OCI-LY3 (cell line): Measurements from ENCODE around the gene MACC1.
"Not testable (repeated sequence)": the region's sequence is repeated elsewhere in the genome, so short reads cannot be mapped to it uniquely, and the experiment has no call there.

ENCODE experiments used
- H2AFZ ChIP-seq: fragments of 200-600, 300-600 bp; shearing (Covaris generic); 2 replicates; pipeline ENCODE4 v1.6.0; 2014; ENCODE audit warnings: antibody characterized with exemption, low read depth, low read length
- H3K27ac ChIP-seq: fragments of 200-600, 300-600 bp; sonication (generic); 2 replicates; pipeline ENCODE4 v1.5.1; 2014; ENCODE audit warnings: mild to moderate bottlenecking, low read length, moderate library complexity, mixed read lengths
- H3K27me3 ChIP-seq: fragments of 200-600, 300-600 bp; sonication (generic); 2 replicates; pipeline ENCODE4 v1.6.1; 2014; ENCODE audit warnings: low read depth, low read length, mixed read lengths
- H3K36me3 ChIP-seq: fragments of 200-600, 300-600 bp; sonication (generic); replicated peaks from 2 replicates; pipeline ENCODE3; 2014; ENCODE audit warnings: low read depth, low read length, mixed read lengths
- H3K4me1 ChIP-seq: fragments of 300-600, 200-600 bp; sonication (generic); 2 replicates; pipeline ENCODE4 v1.6.1; 2014; ENCODE audit warnings: low read length, mixed read lengths
- H3K4me2 ChIP-seq: fragments of 200-600, 300-600 bp; sonication (generic); 2 replicates; pipeline ENCODE4 v1.6.1; 2014; ENCODE audit warnings: low read length, mixed read lengths
- H3K4me3 ChIP-seq: fragments of 300-600, 200-600 bp; sonication (generic); 2 replicates; pipeline ENCODE4 v1.5.1; 2014; ENCODE audit warnings: antibody characterized with exemption, mild to moderate bottlenecking, low read length, moderate library complexity
- H3K79me2 ChIP-seq: fragments of 300-600, 200-600 bp; shearing (Covaris generic); 2 replicates; pipeline ENCODE4 v1.6.1; 2014; ENCODE audit warnings: mild to moderate bottlenecking, low read length, mixed read lengths
- H3K9ac ChIP-seq: fragments of 300-600, 200-600 bp; shearing (Covaris generic); 2 replicates; pipeline ENCODE4 v1.6.0; 2014; ENCODE audit warnings: mild to moderate bottlenecking, low read length, moderate library complexity
- H3K9me3 ChIP-seq: fragments of 200-600, 300-600 bp; shearing (Covaris generic); 2 replicates; pipeline ENCODE4 v1.6.1; 2014; ENCODE audit warnings: low read length, mixed read lengths; ENCODE audit not compliant: insufficient read depth
- H4K20me1 ChIP-seq: fragments of 200-600, 300-600 bp; sonication (generic); 2 replicates; pipeline ENCODE4 v1.6.1; 2016; ENCODE audit warnings: low read length, mixed read lengths; ENCODE audit not compliant: insufficient read depth
- CTCF ChIP-seq: fragments of 200-600, 300-600 bp; sonication (generic); IDR thresholded peaks from 2 replicates; pipeline ENCODE4 v1.5.1; 2014; ENCODE audit warnings: antibody characterized with exemption, low read length, low read depth
- EZH2phosphoT487 ChIP-seq: fragments of 200-600 bp; shearing (Covaris generic); IDR thresholded peaks from 2 replicates; pipeline ENCODE4 v1.6.1; 2018; ENCODE audit warnings: antibody characterized with exemption, mixed run types, low read depth

Gene MACC1

DNA sequence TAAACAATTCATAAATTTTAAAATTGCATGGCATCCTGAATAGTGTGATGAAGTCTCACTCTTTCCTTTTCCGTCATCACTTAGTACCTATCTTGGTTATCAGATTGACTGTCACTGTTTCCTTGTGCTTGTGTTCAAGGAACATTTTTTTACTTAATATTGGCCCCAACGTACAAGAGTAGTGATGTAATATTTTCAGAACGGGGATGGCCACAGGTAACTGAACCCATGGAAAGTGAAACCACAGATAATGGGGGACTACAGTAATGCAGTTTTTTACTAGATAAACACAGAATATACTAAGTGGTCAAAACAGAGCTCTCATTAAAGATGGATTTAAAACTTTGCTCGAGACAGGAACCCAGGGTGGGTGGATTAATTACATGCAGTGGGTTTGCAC, 85.4 kb downstream of the MACC1 start:
- Histone ChIP-seq H3K9me3 (no peaks in the 10 kb centered on the region), H3K9ac (no peak overlapping the region), H2AFZ (no peak overlapping the region), H3K36me3 (no peaks in the 10 kb centered on the region), H3K27ac (no peak overlapping the region), H4K20me1 (no peaks in the 10 kb centered on the region), H3K4me2 (no peak overlapping the region), H3K4me1 (no peaks in the 10 kb centered on the region), H3K27me3 (no peaks in the 10 kb centered on the region), H3K79me2 (no peaks in the 10 kb centered on the region), H3K4me3 (no peak overlapping the region)
- TF ChIP-seq CTCF (no peak), EZH2phosphoT487 (no peak)

DNA sequence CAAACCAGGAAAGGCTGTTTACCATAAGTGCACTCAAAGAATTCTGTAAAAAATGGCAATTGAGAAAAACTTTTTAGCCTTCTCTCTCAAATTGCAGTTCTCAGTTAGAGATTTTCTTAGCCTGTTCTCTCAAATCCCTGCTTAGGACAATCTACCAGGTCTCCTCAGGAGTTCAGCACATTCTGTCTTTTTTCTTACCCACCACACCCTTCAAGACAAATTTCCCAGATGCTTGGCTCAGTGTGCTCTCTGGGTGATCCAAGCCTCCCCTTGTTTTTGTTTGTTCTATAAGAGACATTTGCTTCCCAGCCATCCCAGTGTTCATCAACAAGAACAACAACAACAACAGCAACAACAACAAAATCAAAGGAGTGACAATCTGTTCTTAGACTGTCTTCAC, 87.3 kb downstream of the MACC1 start:
- Histone ChIP-seq H3K4me2 (no peak overlapping the region), H2AFZ (no peak overlapping the region), H3K27me3 (no peaks in the 10 kb centered on the region), H4K20me1 (no peaks in the 10 kb centered on the region), H3K9ac (no peak overlapping the region), H3K79me2 (no peaks in the 10 kb centered on the region), H3K36me3 (no peaks in the 10 kb centered on the region), H3K4me3 (no peak overlapping the region), H3K4me1 (no peaks in the 10 kb centered on the region), H3K9me3 (no peaks in the 10 kb centered on the region), H3K27ac (no peak overlapping the region)
- TF ChIP-seq CTCF (no peak), EZH2phosphoT487 (no peak)

DNA sequence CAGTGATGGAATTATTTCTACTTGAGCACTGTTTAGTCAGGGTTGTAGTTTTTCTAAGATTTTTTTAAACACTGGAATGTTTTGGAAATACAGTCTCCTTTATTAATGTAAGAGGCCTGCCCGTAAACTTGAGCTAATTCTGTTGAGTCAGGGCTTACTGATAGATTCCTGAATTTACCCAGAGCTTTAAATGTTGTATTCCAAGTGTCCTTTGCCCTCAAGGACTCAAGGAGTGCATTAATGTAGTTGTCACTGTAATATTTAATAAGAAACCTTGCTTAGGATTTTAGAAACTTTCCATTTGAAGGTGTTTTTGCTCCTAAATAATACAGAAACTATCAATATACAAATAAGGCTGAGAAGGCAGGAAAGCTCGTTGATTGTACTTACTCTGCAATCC, 89.2 kb downstream of the MACC1 start:
- Histone ChIP-seq H2AFZ (no peak overlapping the region), H3K9me3 (no peaks in the 10 kb centered on the region), H3K79me2 (no peaks in the 10 kb centered on the region), H3K27ac (no peak overlapping the region), H3K4me1 (no peaks in the 10 kb centered on the region), H3K9ac (no peak overlapping the region), H3K36me3 (no peaks in the 10 kb centered on the region), H4K20me1 (no peaks in the 10 kb centered on the region), H3K4me3 (no peak overlapping the region), H3K27me3 (no peaks in the 10 kb centered on the region), H3K4me2 (no peak overlapping the region)
- no peak for TF ChIP-seq EZH2phosphoT487
- no peak for TF ChIP-seq CTCF

DNA sequence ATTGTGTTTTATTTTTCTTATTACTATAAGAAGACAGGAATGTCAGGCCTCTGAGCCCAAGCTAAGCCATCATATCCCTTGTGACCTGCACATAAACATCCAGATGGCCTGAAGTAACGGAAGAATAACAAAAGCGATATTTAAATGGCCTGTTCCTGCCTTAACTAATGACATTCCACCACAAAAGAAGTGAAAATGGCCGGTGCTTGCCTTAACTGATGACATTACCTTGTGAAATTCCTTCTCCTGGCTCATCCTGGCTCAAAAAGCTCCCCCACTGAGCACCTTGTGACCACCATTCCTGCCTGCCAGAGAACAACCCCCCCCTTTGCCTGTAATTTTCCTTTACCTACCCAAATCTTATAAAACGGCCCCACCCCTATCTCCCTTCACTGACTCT, 91.1 kb downstream of the MACC1 start:
- H3K9me3 ChIP-seq, H2AFZ ChIP-seq, H3K27me3 ChIP-seq, H3K27ac ChIP-seq, H3K36me3 ChIP-seq, H3K79me2 ChIP-seq, H3K4me1 ChIP-seq, H3K4me3 ChIP-seq, H4K20me1 ChIP-seq, H3K9ac ChIP-seq, H3K4me2 ChIP-seq: not testable (repeated sequence)

- H2AFZ ChIP-seq, H3K4me3 ChIP-seq, H3K4me1 ChIP-seq, H3K9ac ChIP-seq, H3K27ac ChIP-seq, H4K20me1 ChIP-seq, H3K36me3 ChIP-seq, H3K9me3 ChIP-seq, H3K27me3 ChIP-seq, H3K79me2 ChIP-seq, H3K4me2 ChIP-seq: not testable (repeated sequence)
Measured at GRCh38 chr7:20124087-20124486, 93.1 kb downstream of the MACC1 start.

DNA sequence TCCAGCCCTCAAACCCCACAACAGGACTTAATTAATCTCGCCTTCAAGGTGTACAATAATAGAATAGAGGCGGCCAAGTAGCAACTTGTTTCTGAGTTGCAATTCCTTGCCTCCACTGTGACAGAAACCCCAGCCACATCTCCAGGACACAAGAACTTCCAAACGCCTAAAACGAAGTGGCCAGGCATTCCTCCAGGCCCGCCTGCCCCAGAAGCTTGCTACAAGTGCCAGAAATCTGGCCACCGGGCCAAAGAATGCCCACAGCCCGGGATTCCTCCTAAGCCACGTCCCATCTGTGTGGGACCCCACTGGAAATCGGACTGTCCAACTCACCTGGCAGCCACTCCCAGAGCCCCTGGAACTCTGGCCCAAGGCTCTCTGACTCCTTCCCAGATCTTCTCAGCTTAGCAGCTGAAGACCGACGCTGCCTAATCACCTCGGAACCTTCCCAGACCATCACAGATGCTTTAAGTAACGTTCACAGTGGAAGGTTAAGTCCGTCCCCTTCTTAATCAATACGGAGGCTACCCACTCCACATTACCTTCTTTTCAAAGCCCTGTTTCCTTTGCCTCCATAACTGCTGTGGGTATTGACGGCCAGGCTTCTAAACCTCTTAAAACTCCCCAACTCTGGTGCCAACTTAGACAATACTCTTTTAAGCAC, 94.4 kb downstream of the MACC1 start:
- H2AFZ ChIP-seq, H3K9me3 ChIP-seq, H3K79me2 ChIP-seq, H3K9ac ChIP-seq, H3K36me3 ChIP-seq, H3K4me2 ChIP-seq, H3K4me1 ChIP-seq, H3K27me3 ChIP-seq, H3K4me3 ChIP-seq, H3K27ac ChIP-seq, H4K20me1 ChIP-seq: not testable (repeated sequence)
